Ammon's horn (tissue), 1 donor: Measurements from ENCODE around the gene CUEDC1.

ENCODE experiments used
- DNase-seq: peaks from one replicate; pipeline ENCODE4 v3.0.0-alpha.2; 2016; ENCODE audit warnings: low spot score

Gene CUEDC1, protein sequence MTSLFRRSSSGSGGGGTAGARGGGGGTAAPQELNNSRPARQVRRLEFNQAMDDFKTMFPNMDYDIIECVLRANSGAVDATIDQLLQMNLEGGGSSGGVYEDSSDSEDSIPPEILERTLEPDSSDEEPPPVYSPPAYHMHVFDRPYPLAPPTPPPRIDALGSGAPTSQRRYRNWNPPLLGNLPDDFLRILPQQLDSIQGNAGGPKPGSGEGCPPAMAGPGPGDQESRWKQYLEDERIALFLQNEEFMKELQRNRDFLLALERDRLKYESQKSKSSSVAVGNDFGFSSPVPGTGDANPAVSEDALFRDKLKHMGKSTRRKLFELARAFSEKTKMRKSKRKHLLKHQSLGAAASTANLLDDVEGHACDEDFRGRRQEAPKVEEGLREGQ

DNA sequence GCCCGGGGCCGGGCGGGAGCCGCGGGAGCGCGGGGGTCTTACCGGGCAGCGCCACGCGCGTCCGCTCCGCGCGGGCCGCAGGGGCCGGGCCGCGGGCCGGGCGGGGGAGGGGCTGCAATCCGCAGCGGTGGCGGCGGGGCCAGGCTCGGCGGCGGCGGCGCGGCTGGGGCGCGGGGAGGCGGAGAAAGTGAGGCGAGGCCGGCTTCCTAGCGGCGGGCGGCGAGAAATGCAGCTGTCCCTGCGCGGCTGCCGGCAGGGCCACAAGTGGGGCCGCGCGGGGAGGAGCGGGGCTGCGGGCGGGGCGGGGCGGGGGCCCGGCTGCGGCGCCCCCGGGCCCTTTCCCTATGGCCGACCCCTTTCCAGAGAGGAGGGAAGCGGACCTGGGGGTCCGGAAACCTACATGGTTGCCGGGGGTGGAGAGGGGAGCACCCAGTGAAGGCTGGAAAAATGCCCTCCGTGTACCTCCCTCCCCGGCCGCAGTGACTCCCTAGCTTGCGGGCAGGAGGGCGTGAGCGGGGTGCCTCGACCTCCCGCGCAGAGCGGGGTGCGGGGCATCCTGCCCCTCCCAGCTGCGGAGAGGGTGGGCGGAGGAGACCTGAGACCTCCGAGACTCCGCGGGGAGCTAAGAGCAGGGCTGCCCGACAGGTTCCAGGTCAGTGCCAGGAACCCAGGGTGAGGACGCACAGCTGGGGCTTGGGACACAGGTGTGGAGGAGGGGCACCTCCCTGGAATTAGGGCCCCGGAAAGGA is at the start of gene CUEDC1:
CUEDC1 (minus strand) TSS at position 230 of the 749 bp plus-strand sequence. CDS start 69,848 bp downstream, outside the sequence.
- peak; percentile 80 for DNase-seq

DNA sequence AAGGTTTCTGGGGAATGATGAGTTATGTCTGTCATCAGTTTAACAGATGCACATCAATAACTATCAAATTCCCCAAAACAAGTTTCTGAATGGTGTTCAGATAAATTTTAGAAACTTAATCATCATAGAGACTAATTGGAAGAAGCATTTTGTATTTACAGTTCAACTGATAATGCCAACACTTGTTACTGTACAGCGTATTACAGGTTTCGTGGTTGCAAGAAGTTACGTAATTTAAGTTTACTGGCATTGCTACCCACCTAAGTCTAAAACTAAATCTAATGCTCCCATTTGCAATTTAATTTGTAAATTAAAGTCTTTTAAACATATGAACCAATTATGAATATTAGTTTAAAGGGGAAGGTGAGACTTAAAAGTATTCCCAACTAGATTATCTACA is 48.8 kb upstream of the CUEDC1 start:
- no peak for DNase-seq

DNA sequence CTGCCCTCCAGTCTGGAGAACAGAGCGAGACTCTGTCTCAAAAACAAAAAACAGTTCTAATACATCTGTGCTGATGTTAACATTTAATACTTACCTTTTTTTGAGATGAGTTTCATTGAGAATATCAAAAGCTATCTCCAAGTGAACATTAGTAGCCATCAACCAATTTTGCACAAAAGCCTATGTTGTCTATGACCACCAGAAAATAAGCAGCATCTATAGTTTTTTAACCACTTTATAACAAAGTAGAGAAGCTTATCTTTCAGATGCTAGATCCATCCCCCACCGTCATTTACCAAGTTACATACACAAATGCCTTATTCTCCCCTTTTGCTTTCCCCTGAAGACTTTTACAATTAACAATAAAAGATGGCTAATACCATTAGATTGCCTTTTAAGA is 47.8 kb upstream of the CUEDC1 start:
- no peak for DNase-seq

DNA sequence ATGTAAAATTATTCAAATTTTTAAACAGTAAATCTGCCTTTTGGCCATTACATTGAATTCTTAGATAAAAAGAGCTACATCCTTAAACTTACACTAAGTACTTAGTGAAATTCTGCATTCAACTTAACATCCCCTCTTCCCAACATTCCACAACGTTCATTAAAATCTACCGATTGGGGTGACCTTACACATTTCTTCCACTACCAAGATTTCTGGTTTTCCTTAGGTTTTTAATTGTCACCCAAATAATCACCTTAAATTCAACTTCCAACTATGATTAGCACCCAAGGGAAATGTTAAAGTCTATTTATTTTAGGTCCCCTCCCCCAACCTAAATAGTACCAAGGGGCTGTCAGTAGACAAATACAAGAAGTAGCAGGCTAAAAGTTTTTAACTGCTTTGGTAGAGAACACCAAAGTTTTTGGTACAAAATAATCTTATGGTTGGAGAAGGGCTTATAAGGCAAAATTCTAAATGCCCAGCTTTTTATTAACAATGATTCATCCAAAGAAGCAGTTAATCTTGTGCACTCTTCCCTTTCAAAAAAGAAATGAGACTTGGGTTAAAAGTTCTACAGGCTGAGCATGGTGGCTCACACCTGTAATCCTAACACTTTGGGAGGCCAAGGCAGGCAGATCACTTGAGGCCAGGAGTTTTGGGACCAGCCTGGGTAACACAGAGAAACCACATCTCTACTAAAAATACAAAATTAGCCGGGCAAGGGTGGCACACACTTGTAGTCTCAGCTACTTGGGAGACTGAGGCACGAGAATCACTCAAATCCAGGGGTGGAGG is 47.1 kb upstream of the CUEDC1 start:
- DNase-seq: no peak

DNA sequence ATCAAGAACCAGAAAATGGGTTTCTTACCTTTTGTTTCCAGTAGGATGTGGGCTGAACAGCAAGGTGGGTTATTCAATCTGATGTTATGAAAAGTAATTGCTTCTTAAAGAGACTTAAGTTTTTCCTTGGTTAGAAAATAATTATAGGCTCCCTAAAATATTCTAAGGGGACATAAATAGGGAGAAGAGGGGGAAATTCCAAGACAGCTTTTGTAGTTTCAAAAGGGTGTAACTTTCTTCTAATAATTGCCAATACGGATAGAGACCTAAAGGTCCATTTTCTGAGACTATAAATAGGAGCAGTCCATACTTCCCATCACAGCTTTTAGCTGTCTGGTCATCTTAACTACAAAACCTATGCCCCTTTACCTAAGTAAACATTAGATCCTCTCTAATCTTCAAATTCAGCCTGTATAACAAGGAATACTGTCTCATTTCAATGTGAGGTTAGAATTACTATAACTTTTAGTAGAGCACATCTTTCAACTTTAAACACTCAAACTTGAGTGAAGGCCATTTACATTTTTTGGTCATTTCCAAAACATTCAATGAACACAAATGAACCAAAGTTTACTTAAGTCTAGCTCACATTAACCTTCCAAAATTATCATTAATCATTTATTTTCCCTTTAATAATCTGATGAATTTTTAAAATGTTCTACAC is 46.4 kb upstream of the CUEDC1 start:
- DNase-seq: no peak

DNA sequence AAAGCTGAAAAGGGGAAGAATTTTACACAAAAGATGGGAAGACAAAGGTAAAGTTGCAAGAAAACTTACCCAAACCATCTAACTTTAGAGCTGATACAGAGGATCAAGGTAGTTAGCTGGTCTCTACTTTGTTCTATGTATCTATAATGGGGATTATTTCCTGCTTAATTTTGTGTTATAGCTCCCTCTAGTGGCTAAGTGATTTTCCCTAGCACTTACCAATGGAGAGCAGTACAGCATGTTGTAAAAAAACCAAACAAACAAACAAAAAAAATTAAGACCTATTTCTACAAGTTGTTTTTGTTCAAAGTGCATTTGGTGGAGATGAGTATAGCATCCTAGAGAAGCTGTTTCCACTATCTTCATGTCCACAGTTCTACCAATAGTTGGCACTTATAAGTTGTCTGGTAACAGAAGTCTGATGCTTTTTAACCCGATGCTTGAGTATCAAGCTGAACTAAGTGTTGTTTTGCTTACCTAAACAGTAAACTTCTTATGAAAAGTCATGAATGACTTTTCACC is 44.3 kb upstream of the CUEDC1 start:
- peak; percentile 77 for DNase-seq

DNA sequence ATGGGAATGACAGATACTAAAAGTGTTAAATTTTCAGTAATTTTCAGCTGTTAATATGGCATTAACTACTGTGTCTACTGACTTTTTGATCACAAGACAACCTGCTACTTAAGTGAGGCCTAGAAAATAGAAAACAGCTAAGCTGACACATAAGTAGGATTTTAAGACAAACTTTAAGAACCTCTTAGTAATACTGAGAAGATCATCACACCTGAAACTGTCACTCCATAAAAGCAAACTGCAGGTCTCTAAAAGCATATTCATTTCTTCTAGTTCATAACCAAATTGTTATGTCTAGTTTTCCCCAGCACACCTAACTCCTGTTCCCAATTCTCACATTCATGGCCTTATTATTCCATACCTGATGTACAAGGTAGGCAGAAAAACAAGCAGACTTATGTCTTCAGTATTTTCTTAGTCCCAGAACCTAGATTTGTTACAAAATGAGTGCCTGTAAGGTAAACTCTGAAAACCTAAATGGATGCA is 43.8 kb upstream of the CUEDC1 start:
- no peak for DNase-seq

DNA sequence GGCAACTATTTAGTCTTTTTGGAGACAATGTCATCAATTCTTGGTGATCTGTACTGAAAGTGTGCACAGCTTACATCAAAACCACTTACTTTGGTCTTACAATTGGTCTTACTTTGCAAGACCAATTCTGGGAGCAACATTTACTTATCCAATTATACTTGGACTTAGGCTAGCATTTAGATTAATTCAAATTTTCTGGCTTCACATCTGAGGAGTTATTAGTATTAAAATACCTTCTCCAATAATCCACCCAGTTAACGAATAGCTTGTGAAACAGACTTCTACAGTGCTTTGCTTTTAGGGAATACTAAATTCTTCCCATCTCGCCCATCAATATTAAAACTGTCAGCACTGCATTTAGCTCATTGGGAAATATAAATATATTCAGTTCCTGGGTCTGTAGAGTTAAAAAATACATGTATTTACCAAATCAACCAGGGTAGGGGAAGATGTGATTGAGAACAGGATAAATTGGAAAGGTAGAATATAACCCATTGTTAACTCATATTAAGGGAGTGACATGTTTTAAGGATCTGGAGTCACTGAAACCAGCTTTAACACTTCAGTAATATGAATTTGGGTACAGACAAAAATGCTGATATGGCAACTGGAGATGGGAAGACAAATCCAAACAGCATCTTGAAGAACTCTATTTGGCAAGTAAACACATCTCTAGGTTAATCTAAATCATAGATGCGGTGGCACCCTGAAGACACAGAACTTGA is 42.0 kb upstream of the CUEDC1 start:
- DNase-seq: no peak

DNA sequence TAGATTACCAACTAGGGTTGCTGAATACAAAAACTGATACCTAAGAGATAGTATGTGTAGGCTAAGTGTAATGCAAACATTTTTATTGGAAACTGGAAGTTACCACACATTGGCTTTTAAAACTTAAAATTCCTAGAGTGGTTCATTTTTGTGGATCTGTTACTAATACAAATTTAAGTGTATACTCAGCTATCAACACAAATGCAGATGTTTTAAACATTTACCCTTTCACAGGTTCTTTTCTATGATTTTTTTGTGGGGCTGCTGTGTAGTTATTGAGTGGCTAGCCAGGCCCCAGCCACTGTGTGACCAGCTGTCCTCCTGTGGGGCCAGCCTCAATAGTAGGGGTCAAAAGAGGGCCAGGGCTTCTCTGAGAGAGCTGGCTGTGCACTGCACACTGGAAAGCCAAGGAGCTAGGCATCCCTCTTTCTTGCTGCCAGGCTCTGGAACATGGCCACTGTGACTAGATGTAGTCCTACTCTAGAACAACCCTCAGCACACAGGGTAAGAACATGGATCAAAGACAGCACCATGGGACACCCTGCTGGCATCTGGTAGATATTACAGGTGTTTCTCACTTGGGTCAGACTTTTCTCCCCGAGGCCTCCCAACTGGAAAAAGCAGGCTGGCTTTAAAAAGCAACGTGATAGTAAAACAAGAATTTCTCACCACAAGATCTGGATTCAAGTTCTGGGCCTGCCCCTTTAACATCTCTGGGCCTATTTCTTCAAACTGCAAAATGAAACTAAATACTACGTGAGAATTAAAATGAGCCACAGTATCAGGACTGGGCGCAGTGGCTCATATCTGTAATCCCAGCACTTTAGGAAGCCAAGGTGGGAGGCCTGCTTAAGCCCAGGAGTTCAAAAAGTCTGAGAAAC is 40.1 kb upstream of the CUEDC1 start:
- DNase-seq: peak; percentile 88

DNA sequence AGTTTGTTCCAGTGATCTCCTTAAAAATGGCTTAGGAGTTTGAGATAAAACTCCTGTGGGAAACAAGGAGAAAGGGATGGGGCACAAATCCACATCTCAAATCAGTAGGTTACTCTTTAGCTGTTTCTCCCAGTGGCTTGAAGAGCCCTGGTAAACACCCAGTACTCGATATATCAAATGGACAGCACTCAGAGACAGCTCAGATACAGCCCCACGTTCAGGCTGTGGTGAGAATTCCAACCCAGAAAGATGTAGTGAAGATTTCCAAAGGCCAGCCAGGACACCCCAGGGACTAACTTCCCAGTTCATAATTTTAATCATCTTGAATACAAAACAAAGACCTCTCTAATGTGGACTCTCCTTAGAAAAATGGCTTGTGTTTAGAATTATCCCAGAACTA is 39.2 kb upstream of the CUEDC1 start:
- no peak for DNase-seq

DNA sequence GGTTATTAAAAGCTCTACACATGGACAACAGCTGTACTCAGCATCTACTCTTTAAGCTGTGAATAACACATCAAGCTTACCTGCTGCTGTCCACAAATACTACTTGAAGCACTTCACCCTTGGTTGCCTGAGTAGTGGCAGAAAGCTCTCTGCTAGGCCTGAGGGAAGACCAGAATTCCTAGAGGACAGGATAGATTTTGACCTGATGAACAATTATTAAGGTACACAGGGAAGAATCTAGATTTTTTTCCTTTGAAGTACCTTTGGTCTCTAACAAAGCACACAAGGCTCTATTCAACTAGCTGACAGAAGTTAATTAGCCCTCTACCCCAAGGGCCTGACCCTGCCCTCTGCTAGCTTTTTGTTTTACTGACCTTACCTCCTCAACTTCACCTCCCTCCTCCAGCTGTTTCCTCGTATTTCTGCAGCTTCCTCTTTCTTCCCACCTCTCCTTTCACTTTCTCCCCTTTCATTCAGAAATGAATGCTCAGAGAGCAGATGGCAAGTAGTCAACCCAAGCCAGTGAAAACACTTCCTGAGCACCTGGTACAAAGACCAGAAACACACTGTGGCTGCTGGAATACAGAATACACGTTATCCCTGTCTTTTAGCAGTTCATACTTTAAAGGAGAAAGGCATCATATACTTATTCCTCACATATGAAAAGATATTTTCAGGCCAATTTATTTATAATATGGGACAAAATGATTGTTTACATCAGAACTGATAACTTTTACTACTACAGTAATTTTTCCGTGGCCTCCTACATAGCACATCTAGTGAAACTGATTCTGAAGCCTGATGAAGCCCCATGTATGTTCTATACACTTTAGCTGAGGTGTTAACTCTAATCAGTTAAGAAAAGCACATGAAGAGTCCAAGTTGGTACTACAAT is 38.5 kb upstream of the CUEDC1 start:
- no peak for DNase-seq

DNA sequence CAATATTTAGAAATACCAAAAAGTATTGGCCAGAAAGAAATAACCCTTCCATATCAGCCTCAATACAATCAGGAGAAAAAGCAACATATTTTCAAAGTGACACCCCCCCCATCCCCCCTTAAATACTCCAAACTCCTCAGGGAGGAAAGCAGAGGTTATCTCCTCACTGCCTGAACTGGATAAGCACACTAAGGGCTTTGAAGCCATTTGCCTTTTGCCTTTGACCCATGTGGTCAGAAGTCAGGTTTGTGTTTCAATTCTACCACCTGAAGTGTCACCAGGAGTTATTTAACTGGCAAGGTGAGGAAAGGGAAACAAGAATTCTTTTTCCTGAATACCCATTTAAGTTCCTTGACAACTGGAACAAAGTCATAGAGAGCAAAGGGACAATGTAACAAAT is 36.3 kb upstream of the CUEDC1 start:
- DNase-seq: no peak

DNA sequence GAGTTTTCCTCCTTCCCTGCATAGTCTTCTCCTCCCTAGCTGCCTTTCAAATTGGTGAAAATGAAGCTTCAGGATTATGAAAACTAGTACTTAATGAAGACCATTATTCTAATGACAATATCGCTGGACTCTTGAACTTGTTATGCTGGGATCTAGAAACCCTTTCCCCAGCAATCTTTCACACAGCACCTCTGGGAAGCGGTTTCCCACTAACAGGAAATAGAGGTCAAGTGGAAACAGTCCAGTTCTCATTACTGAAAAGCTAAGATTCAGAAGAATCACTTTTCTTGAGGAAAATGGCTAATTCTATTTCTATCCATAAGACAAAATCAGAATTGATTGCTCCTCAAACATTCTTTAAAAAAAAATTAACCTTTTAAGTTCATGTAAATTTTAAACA is 34.8 kb upstream of the CUEDC1 start:
- no peak for DNase-seq

DNA sequence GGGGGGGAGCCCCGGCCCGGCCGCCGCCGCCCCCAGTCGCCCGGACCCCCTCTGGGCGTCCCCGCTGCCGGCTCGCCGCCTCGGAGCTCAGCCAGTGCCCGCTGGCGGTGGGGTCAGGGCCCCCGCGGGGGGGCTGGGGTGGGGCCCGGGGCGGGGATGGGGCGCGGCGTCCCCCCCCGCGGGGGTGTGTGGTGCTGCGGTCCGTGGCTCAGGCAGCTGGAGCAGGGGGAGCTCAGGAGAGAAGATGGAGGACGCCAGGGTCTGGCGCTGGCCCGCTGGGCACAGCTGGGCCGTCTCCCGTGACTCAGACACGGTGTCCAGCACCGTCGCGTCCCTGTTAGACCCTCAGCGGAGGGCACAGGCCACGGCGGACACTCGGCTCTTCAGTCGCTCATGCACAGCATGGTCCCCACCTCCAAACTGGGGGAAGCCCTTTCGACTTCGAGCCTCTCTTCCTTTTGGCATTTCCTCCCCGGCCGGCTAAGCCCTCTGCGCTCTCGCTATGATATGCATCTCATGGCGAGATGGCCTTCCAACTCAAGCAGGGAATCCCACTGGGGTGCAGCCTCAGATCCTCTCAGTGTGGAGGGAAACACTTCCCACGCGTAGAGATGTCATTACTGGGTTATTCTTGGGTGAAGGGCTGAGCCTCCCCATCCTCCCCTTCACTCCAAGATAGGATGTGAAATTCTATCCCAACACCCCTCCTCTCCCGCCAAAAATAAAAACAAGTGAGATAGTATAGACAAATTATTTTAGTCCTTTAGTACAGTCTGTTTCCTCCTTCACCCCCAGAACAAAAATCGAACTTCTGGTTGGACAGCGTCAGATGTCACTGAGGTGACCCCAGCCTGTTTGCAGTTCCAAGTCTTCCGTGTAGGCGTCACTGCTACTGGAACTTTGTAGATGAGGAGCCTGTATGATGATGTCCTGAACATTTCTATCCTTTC is 33.4 kb upstream of the CUEDC1 start:
- peak; percentile 79 for DNase-seq

DNA sequence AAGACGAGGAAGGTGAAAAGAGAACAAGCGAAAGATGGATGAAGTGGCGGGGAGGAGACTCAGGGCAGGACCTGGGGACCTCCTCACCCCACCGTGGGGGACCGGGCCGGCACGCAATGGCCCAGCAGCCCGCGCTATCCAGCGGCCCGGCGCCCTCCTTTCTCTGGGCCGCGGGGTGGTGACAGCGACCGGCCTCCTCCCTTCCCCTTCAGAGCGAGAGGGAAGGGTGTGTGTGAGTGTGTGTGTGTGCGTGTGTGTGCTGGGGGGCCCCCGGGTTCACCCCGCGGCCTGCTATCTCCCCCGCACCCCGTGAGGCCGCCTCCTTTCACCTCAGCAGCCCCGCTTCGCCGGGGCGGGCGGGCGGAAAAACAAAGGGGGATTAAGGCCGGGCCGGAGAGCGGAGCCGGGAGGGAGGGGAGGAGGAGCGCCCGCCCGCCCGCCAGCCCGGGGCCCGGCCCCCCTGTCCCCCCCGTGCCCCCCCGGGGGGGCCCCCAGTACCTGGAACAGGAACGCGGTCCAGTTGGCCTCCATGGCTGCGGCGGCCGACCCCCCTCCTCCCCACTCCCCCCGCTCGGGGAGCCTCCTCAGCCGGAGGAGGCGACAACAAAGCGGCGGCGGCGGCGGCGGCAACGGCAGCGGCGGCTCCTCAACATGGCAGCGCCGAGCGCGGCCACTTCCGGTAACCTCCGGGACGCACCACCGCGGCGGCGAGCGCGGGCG is 32.5 kb upstream of the CUEDC1 start, which contains the start of gene VEZF1:
VEZF1 (minus strand) TSS at position 674 of the 720 bp plus-strand sequence; CDS start at position 531, 143 bp downstream.
- DNase-seq: peak; percentile 72

DNA sequence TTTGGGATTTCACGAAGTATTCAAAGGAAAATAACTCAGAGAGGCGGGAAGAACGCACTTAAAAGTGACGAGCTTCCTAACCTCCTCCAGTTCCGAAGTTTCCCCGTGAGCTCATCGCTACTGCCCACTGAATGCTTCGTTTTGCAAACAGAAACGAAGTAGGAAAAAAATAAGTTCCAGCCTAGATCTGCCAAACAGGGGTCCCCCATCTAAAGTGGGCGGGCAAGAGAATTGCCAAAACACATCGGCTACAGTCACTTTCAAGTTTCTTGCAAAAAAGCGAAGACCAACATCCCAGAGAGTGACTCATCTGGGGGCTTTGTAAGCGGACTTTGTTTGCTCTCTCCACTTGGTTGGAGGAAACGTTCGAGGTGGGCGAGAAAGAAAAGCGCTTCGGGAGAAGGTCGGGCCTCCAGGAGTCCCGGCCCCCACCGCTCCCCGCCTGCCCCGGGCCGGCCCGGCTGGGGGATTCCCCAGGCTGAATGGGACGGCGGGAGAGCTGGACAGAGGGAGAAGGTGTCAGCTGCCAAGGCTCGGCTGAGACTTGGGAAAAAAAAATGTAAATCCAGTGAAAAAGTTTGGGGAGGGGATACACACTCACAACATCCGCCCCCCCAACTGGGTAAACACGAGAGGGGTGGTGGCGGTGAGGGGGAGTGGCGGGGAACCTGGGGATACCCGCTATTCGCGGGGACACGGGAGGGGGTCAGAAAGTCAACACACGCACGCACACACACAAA is 31.8 kb upstream of the CUEDC1 start:
- DNase-seq: peak; percentile 35
